Measurements from ENCODE around the gene SLC4A1. TPM values are rescaled to one million over a fixed set of nuclear protein-coding genes. Genes with fewer than 3 reads are reported as not detected.

Gene SLC4A1
- total RNA-seq, 2 donors from 2014 or later, result 0.56 TPM; not detected in 1

- peaks cover 3% of the 10 kb centered on the region for H3K36me3 ChIP-seq
- peaks cover 2 to 6% of the 10 kb centered on the region in 2 donors for H3K4me1 ChIP-seq (ENCODE audit: control insufficient read depth in 1 of 2, low read depth in 2 of 2)
- no peak for DNase-seq (ENCODE audit: low spot score)
- H3K4me3 ChIP-seq, result no peak overlapping the region
- no peak for ATAC-seq (ENCODE audit: insufficient number of reproducible peaks, low FRiP score, low read depth)
- H3K9me3 ChIP-seq, result no peaks in the 10 kb centered on the region
- H3K27ac ChIP-seq, result no peak overlapping the region
- no peak for TF ChIP-seq CTCF (IDR thresholded peaks at IDR 0.05)
- peaks cover 19% of the 10 kb centered on the region for H3K27me3 ChIP-seq (replicated peaks; ENCODE audit: insufficient read depth)
These were observed 46.6 kb upstream of the SLC4A1 start for GRCh38 chr17:44314524-44314868.

GRCh38 chr17:44314031-44314430 lies 46.1 kb upstream of the SLC4A1 start:
- no peak for TF ChIP-seq CTCF (IDR thresholded peaks at IDR 0.05)
- H3K27me3 ChIP-seq (replicated peaks; ENCODE audit: insufficient read depth), result peaks cover 19% of the 10 kb centered on the region
- ATAC-seq (ENCODE audit: insufficient number of reproducible peaks, low FRiP score, low read depth), result no peak

GRCh38 chr17:44312396-44313104 lies 44.6 kb upstream of the SLC4A1 start:
- TF ChIP-seq CTCF (IDR thresholded peaks at IDR 0.05), result no peak
- H3K27me3 ChIP-seq (replicated peaks; ENCODE audit: insufficient read depth), result peaks cover 14% of the 10 kb centered on the region

More at GRCh38 chr17:44314031-44314430, 46.1 kb upstream of the SLC4A1 start:
- no peaks in the 10 kb centered on the region for H3K36me3 ChIP-seq
- H3K4me3 ChIP-seq, result no peak overlapping the region
- no peak for DNase-seq (ENCODE audit: low spot score)
- H3K27ac ChIP-seq, result no peak overlapping the region
- H3K4me1 ChIP-seq (ENCODE audit: control insufficient read depth in 1 of 2, low read depth in 2 of 2), result peaks cover 2 to 6% of the 10 kb centered on the region in 2 donors
- H3K9me3 ChIP-seq, result no peaks in the 10 kb centered on the region

GRCh38 chr17:44311562-44312181 lies 43.7 kb upstream of the SLC4A1 start:
- H3K4me1 ChIP-seq (ENCODE audit: control insufficient read depth in 1 of 2, low read depth in 2 of 2), result peaks cover 9 to 21% of the 10 kb centered on the region in 2 donors
- H3K36me3 ChIP-seq, result no peaks in the 10 kb centered on the region
- no peak for DNase-seq (ENCODE audit: low spot score)
- H3K27me3 ChIP-seq (replicated peaks; ENCODE audit: insufficient read depth), result peaks cover 6% of the 10 kb centered on the region
- no peak for TF ChIP-seq CTCF (IDR thresholded peaks at IDR 0.05)
- no peak for ATAC-seq (ENCODE audit: insufficient number of reproducible peaks, low FRiP score, low read depth)
- H3K4me3 ChIP-seq, result no peak overlapping the region
- H3K9me3 ChIP-seq, result no peaks in the 10 kb centered on the region
- H3K27ac ChIP-seq, result no peak overlapping the region

More at GRCh38 chr17:44312396-44313104, 44.6 kb upstream of the SLC4A1 start:
- DNase-seq (ENCODE audit: low spot score) (no peak), ATAC-seq (ENCODE audit: insufficient number of reproducible peaks, low FRiP score, low read depth) (no peak)
- Histone ChIP-seq H3K4me3 (no peak overlapping the region), H3K9me3 (no peaks in the 10 kb centered on the region), H3K4me1 (ENCODE audit: control insufficient read depth in 1 of 2, low read depth in 2 of 2) (peaks cover 9 to 18% of the 10 kb centered on the region in 2 donors), H3K27ac (no peak overlapping the region), H3K36me3 (no peaks in the 10 kb centered on the region)

GRCh38 chr17:44310609-44311376 lies 42.9 kb upstream of the SLC4A1 start:
- no peak for TF ChIP-seq CTCF (IDR thresholded peaks at IDR 0.05)
- ATAC-seq (ENCODE audit: insufficient number of reproducible peaks, low FRiP score, low read depth), result no peak

More at GRCh38 chr17:44310609-44311376, 42.9 kb upstream of the SLC4A1 start:
- H3K4me3 ChIP-seq, result no peak overlapping the region
- no peak for DNase-seq (ENCODE audit: low spot score)
- no peaks in the 10 kb centered on the region for H3K36me3 ChIP-seq
- H3K27me3 ChIP-seq (replicated peaks; ENCODE audit: insufficient read depth), result no peaks in the 10 kb centered on the region
- H3K4me1 ChIP-seq (ENCODE audit: control insufficient read depth in 1 of 2, low read depth in 2 of 2), result peaks cover 9 to 21% of the 10 kb centered on the region in 2 donors
- no peak overlapping the region for H3K27ac ChIP-seq
- no peaks in the 10 kb centered on the region for H3K9me3 ChIP-seq
